GM19452 (cell line): ENCODE results near the gene LYST.
"Not testable (repeated sequence)": the region's sequence is repeated elsewhere in the genome, so short reads cannot be mapped to it uniquely, and the experiment has no call there.

Source experiments
- ATAC-seq: cut with Tn5 transposase; IDR thresholded peaks from one replicate; pipeline ENCODE4 v1.9.1; 2021; ENCODE audit not compliant: unreplicated experiment

The LYST gene

DNA sequence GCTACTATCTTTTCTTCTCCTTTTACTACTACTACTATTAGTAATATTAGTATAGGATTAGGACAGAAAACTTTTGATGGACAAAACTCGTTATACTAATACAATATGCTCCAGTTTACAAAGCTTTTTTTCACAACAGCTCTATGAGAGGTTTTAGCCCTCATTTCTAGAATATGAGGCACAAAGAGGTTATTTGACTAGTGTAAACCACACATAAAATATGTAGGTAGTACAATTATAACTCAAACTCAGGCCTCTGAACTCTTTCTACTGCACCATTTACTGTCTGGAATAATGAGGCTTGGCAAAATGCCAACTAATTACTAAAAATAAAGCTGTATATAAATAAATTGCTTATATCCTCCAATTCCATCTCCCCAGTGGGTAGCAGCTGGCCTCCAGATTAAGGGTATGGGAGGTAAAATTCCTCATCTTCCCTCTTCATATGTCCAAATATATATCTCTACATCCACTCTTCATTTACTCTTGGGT lies 99.9 kb downstream of the LYST start:
- no peak for ATAC-seq

DNA sequence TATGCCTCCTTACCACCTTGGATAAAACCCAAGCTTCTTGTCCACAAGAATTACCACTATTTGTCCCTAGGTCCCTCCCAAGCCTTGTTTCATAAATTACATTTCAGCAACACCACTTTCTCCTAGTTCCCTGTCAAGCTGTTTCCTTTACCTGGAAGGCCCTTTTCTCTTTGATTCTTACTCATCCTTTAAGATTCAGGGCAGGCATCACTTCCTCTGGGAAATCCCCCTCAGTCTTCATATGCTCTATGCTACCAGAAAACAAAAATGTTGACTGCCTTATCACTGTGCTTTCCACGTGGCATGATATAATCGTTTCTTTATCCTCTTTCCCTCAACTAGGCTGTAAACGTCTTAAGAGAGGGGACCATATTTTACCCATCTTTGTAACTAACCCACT lies 102.7 kb downstream of the LYST start:
- no peak for ATAC-seq

DNA sequence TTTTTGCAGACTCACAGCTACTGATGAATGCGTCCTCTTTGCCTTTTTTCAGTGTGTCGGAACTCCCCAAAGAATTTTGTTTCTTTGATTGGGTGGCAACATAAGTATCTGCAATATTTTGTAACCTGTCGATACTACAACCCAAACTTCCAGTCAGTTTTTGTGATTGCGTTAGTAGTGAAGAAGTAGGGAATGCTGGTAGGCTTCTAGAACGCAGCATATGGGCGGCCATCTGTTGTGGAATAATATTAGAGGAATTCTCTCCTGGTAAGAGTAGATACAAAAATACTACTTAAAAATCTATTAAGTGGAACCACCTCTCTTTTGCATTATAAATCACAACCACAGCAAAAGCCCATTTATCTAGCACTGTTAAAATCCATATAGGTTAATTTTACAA lies 107.4 kb downstream of the LYST start:
- no peak for ATAC-seq

DNA sequence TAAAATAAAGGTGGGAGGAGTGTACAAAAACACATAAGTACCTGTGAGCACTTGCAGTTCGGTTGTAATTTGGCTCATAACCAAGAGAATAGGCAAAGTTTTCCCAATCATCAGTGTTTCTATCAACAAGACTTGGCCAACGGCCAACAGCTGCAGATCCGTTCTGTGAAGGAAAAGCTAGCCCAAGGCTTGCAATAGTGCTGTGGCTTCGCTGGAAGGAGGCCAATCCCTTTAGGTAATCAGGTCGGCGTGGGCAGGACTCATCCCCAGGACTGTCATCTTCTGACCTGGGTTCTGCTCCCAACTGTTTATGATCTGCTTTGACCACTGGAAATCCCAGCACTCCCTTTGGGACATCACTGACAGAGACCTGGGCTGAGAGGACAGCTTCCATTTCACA lies 107.8 kb downstream of the LYST start:
- ATAC-seq: no peak

DNA sequence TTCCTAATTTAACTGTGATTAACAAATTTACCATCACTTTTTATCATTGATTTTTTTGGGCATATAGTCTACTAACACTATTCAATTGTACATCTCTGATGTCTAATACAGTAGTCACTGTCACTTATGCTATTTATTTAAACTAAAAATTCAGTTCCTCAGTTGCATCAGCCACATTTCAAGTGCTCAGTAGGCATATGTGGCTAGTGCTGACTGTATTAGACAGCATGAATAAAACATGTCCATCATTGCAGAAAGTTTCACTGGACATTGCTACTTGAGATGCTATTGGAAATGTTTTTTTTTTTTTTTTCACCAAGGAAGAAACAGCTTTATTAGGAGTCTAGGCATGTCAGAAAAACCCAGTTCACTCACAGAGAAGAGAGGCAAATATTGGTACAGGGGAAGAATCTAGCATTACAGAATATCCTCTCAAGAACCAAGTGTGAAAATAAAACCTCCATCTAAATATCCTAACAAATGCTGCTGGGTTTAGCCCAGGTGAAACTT lies 109.1 kb downstream of the LYST start:
- ATAC-seq: no peak

DNA sequence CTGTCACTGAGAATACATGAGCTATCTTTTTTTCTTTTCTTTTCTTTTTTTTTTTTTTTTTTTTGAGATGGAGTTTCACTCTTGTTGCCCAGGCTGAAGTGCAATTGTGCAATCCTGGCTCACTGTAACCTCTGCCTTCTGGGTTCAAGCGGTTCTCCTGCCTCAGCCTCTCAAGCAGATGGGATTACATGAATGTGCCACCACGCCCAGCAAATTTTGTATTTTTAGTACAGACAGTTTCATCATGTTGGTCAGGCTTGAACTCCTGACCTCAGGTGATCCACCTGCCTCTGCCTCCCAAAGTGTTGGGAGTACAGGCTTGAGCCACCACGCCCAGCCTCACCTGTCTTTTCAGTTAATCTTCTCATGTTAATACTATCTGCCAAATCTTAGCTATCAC lies 112.5 kb downstream of the LYST start:
- not testable (repeated sequence) for ATAC-seq

DNA sequence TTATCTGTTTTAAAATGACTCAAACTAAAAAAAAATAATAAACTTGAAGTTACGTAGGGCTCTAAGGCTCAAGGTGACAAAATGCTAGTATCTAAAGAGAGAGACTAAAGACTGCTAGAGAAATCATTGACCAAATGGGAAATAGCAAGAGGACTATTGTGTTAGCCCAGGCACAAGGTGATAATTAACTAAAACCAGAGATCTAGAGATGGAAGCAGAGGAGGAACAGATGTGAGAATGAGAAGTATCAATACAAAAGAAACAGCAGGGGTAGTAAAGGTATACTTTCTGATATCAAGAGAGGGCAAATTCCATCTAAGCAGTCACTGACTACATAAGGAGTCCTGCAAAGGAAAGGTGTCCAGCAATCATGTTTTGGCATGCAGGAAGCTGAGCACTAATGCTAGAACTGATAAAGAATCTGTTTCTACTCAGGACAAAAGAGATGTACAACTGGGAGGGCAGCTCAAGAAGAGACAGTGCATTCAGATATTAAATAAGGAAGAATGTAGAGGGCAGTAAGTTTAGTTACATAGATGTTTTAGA lies 116.9 kb downstream of the LYST start:
- ATAC-seq: no peak

DNA sequence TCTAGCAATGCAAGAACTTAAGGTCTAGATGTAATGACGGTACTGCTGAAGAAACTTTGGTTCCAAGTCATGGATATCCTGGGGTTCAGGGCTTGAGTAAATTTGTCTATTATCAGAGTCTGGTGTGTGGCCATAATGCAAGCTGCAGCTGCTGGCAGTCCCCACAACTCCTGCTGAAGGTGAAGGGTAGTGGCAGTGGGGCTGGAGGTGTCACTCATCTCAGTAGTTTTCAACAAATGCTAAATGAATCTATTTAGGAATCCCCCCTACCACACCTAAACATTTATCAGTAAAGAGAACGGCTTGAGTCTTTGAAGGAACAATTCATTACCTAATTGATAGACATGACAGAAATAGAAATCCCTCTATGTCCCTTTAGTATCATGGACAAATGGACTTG lies 118.0 kb downstream of the LYST start:
- no peak for ATAC-seq

DNA sequence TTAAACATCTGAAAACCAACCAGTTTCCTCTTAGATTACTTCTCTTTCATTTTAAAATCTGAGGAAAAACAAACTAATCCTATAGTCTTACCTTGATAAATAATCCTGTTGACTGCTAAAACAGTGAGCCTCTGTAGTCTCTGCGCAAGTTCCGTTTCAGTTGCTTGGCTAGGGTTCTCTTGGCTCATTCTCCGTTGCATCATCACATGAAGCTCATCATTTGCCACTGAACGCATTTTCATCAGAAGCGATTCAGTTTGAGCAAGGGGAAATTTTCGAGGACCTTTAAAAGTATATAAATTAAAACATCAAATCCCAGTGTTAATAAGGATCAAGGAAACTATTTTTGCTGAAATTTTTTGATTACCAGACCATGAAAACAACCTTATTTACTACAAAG lies 120.5 kb downstream of the LYST start:
- ATAC-seq: no peak

DNA sequence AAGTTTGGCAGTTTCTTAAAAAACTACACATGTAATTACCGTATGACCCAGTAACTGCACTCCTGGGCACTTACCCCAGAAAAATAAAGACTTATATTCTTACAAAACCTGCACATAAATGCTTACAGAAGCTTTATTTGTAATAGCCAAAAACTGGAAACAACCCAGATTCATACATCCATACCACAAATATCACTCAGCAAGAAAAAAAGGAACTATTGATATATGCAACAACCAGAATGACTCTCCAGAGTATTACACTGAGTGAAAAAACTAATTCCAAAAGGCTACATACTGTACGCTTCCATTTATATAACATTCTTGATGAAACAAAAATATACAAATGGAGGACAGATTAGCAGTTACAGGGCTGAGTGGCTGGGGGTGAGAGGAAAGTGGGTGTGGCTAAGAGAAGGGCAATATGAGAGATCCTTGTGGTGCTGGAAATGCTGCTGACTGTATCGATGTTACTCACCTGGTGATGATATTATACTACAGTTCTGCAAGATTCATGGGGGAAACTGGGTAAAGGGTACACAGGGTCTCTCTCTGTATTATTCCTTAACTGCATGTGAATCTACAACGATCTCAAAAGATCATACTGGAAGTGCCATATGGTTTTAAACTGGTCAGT lies 121.1 kb downstream of the LYST start:
- ATAC-seq: no peak

DNA sequence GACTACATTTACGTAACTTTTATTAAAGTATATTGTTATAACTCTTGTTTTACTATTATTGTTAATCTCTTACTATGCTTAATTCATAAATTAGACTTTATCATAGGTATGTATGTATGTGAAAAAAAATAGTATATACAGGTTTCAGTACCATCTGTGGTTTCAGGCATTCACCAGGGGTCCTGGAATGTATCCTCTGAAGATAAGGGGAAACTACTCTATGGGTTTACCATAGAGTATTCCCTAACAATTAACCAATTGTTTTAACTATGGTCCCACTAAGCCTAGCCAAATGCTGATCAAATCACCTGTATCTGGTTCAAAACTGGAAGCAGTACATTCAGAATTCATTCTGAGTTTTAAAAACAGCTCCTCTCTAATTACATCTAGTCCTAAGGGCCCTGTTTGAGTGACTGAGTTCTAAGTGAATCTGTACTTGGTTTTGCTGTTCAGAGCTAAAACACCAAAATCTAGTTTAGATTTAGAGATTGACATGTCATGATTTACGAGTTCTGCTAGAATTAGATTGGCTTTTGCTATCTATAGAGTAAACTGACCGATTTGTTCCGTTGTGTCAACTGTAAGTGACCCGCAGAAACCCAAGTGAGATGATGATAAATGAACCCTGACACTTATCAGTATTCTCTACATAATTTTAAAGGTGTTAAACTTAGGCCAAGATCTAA lies 123.6 kb downstream of the LYST start:
- ATAC-seq: no peak

DNA sequence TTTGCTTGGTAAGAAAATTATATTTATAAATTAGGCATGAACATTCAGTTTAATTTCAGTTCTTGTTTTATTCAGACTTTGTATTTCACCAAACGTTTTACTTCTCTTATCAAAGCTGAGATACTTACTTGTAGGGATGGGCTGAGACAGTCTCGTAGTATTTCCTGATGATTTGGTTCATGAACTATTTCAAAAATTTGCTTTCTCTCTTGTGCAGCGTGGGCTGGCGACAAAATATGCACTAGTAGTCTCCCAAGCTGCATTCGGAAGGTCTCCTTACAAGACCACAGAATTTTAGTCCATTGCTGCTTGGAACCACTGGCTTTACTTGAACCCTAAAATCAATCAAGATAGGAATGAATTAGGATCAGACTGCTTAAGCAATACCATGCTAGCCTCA lies 125.4 kb downstream of the LYST start:
- no peak for ATAC-seq

DNA sequence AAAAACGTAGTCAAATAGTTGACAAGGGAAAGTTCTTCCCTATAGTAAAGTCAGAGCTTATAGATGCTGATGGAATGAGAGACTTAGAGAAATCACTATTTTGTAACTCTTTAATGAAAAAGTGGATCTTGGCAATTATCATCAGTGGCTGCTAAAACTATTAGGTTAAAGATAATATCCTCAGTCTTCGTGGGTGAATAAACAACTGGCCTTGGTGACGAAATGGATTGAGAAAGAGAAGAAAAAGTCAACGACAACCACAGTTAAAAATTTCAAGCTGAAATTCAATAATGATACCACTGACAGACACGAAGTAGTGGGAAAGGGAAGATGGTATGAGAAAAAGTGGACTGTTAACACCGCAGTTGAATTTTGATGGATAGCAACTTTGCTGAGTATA lies 127.1 kb downstream of the LYST start:
- ATAC-seq: no peak

DNA sequence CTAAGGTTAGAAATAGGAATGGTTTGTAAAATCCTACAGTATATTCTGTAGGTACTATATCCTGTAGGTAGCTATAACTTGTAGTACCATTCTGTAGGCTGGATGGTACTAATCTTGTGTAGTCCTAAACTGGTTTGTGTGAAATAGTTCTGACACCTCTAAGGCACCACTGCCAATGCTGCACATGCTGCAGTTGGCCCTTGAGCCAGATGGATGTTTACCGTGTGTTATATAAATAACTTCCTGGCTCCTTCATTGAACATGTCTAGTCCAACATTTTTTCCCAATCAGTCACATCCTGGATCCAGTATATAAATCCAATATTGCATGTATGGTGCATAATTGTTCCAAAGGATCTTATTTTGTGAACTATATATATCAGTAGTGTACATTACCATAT lies 127.6 kb downstream of the LYST start:
- no peak for ATAC-seq

DNA sequence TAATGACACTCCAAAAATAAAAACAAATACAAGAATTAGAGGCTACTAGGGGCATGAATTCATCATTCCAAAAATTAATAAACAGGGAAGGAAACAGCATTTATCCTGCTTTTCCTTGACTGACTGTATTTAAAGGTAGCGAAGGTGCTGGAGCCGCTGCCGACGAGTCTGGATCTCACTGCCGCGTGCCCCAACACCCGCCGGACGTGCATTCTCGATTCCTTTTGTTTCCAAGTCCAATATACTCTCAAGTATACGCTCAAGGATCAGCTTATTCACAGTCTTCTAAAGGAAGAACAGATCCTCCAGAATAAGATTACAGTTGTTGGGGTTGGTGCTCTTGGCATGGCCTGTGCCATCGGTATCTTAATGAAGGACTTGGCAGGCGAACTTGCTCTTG lies 129.0 kb downstream of the LYST start:
- ATAC-seq: no peak

DNA sequence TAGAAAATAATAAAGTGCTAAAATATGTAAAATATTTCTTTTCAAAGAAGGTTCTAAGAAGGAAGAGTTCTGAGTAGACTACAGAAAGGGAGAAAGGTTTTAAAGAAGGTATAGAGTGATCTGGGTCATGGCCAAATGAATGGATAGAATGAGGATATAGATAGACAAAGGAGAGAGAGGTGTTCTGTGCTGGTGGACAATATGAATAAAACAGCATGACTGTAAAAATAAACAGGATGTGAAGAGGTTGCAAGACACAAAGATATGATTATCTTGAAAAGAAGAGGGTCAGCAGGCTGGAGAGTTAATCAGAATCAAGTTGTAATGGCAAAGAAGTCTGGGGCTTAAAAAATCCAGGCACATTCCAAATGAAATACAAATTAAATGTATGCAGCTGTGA lies 130.4 kb downstream of the LYST start:
- no peak for ATAC-seq

DNA sequence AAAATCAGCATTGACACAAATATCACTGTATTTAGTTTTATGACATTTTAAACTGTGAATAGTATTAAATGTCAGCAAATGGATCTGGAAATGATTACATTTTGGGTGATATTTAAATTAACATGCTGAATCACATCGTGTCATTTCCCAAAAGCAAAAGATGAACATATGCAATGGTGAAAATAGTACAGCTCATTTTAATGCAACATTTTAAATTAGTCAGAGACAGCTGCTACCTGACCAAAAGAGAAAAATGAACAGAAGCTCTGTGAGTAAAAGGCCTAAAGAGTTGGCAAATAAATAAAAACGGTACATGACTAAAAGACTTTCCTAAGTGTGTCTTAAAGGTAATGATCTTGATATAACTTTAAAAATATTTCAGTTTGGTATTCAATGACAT lies 131.1 kb downstream of the LYST start:
- no peak for ATAC-seq

DNA sequence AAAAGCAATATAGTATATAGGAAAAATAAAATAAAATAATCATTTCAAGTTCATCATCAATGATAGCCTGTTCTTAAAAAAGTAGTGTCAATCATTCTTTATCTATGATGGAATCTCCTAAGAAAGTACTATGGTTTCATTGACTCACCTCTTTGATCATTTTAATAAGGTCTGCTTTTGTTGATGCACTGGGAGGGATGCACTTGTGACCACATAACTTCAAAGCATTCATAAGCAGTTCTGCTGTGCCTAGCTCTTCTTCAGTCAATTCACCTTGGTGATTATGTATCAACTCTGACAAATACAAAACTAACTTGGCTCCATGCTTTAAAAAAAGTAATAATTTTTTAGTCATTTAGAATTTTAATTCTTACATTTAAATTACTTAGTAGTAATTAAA lies 132.4 kb downstream of the LYST start:
- ATAC-seq: no peak

DNA sequence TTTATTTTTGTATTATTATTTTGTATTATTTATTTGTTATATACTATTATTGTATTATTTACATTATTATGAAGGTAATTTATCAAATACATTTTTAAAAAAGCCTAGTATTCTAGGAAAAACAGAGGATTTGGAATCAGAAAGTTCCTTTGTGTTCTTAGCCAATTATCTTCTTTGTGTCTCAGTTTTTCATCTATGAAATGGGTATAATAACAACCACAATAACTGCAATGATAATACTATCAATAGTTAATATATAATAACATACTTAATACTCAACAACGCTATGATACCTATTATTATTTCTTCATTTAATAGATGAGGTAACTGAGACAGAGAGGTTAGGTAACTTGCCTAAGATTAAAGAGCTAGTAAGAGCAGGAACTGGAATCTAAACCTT lies 136.7 kb downstream of the LYST start:
- no peak for ATAC-seq

DNA sequence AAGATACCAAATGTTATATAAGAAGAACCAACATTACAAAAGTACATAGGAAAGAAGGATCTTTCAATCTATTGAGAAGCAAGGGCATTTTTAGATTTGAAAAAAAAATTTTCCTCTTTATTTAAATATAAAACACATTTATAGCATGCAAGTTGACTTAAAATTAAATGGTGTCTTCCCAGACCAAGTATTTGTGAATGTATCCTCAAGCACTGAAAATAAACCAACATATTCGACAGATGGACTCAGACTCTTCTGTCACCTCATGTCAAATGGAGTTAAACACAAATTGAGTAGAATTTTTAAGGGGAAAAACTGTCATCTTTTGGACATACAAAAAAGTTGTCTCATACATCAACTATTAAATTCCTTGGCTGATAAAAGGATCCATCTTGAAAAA lies 140.1 kb downstream of the LYST start:
- no peak for ATAC-seq

DNA sequence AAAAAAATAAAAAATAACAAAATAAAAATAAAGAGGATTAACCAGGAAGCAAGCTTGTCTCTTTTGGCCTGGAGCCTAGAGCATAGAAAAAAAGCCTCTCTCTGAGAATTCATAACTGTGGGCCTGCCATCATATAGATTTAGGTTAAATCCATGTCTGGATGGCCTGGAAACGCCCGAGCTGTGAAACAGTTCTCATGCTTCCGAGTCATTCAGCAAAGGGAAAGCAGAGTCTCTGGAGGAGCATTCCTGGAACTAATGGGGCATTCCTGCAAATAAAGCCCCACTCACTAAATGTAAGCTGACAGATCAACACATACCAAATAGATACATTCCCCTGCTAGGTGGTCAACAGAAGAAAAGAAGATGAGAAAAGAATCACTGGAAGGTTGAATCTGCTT lies 141.3 kb downstream of the LYST start:
- ATAC-seq: no peak

DNA sequence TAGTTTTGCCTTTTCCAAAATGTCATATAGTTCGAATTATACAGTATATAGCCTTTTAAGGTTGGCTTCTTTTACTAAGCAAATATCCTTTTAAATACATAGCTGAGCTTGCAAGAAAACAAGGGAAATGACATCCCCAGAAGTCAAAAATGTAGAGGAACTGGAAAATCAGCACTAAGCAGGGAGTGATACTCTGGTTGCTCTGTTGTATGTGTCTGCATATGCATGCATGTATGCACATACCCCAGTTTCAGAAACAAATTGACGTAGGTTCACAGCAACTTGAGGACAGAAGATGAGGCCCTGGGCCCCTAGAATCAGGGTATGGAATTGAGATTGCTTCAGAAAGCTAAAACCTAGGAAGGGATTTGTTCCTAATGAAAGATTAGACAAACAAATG lies 142.0 kb downstream of the LYST start:
- no peak for ATAC-seq
